ENCODE measurements around the gene FAM236C. TPM values are rescaled to one million over a fixed set of nuclear protein-coding genes. Genes with fewer than 3 reads are reported as not detected.
"Not testable (repeated sequence)": the region's sequence is repeated elsewhere in the genome, so short reads cannot be mapped to it uniquely, and the experiment has no call there.

Gene FAM236C
- total RNA-seq (not detected), polyA plus RNA-seq (not detected)
- long read RNA-seq, donor 1: 0 reads
- long read RNA-seq, donor 2: 0 reads

DNA sequence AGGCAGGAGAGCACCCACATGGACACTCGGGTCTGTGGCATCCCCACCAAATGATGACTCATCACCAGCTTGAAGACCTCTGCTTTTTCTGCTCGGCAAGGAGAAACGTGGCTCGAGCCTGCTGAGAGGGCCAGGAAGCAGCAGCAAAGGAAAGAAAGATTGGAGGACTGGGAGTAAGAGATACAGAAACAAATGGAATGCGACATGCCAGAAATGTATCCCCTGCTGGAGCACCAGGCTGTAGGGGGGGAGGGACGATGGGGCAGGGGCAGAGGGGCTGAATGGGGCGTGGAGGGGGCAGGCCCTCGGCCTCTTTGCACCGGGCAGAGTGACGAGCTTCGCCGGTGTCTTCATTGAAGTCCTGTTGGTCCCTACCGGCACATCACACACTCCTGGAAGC lies at the start of gene FAM236C:
Gene FAM236C, plus strand, starts transcription at position 301 of the 400 bp plus-strand sequence. CDS start 100 bp downstream, outside the sequence.
- H3K4me1 ChIP-seq; H3K4me3 ChIP-seq; H3K9me3 ChIP-seq; H3K36me3 ChIP-seq (ENCODE audit: insufficient read depth in 1 of 2, low read depth in 1 of 2); DNase-seq; H3K27ac ChIP-seq; H3K27me3 ChIP-seq (ENCODE audit: insufficient read depth in 3 of 3, low read length in 2 of 3); ATAC-seq; intact Hi-C loops (cut with DNase I): not testable (repeated sequence)
- WGBS, 3 donors: no CpG with 5 or more reads among the region's 13 CpGs

DNA sequence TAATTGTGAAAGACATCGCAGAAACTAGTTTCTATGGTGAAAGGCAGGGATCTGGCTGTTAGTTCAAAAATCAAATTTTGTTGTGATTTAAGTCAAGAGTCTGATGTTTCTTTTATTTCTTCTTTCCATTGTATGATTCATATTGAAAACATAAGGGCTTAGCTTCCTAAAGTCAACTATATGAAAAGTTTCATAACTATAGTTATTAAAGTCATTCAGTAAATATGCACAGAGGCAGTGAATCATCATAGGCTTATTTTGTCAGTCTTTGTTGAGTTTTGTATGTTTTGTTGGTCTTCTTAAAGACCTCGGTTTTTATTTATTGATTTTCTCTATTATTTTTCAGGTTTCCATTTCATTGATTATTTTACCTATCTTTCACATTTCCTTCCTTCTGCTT lies 29.5 kb upstream of the FAM236C start:
- H3K4me3 ChIP-seq; H3K4me1 ChIP-seq; H3K27me3 ChIP-seq (ENCODE audit: insufficient read depth in 3 of 3, low read length in 2 of 3); H3K36me3 ChIP-seq (ENCODE audit: insufficient read depth in 1 of 2, low read depth in 1 of 2); H3K9me3 ChIP-seq; ATAC-seq; H3K27ac ChIP-seq; DNase-seq; intact Hi-C loops (cut with DNase I): not testable (repeated sequence)
- no CpG with 5 or more reads among the region's 2 CpGs for WGBS, 3 donors

DNA sequence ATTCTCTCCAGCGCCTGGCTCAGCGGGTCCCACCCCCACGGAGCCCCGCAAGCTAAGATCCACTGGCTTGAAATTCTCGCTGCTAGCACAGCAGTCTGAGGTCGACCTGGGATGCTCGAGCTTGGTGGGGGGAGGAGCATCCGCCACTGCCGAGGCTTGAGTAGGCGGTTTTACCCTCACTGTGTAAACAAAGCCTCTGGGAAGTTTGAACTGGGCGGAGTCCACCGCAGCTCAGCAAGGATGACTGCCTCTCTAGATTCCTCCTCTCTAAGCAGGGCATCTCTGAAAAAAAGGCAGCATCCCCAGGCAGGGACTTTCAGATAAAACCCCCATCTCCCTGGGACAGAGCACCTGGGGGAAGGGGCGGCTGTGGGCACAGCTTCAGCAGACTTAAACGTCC lies 22.7 kb upstream of the FAM236C start:
- no CpG with 5 or more reads among the region's 14 CpGs for WGBS, 3 donors
- H3K27ac ChIP-seq; H3K36me3 ChIP-seq (ENCODE audit: insufficient read depth in 1 of 2, low read depth in 1 of 2); ATAC-seq; DNase-seq; H3K4me3 ChIP-seq; H3K27me3 ChIP-seq (ENCODE audit: insufficient read depth in 3 of 3, low read length in 2 of 3); H3K4me1 ChIP-seq; intact Hi-C loops (cut with DNase I); H3K9me3 ChIP-seq: not testable (repeated sequence)

DNA sequence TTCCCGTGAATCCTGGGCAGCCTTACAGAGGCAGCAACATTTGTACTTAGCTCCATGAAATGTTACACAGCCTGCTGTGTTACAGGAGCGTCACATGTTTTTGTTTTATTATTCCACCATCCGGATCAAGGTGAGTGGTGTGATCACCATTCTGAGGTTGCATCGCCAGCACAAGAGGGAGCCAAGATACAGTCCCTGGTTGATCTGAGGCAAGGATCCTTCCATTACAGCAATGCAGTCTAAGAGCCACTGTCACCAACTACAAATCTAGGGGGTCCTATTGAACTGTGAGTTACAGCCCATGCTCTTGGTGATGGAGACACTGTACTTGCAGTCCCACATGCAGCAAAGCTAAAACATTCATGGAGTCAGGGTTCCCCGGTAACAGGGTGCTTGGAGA lies 3.7 kb downstream of the FAM236C start:
- ATAC-seq; H3K4me3 ChIP-seq; H3K27ac ChIP-seq; intact Hi-C loops (cut with DNase I); H3K36me3 ChIP-seq (ENCODE audit: insufficient read depth in 1 of 2, low read depth in 1 of 2); H3K4me1 ChIP-seq; H3K9me3 ChIP-seq; DNase-seq; H3K27me3 ChIP-seq (ENCODE audit: insufficient read depth in 3 of 3, low read length in 2 of 3): not testable (repeated sequence)
- WGBS, 3 donors: 70 to 88% (median 86%) methylated on average over 1 to 3 of the region's 5 CpGs

DNA sequence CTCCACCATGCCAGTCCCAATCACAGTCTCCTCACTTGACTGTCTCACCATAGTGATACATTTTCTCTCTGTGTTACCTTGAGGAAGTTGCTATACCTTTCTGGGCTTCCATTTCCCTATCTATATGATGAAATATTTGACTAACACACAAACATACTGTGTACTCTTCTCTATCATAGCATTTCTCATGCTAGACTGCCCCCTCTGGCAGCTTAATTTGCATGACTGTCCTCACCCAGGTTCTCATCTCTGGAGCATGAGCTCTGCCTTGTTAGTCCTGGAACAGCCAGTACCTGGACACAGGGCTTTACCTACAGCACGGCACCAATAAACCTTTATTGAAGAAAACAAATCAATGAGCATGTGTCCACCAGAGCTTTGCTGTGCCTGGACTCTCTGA lies 19.9 kb downstream of the FAM236C start:
- no CpG with 5 or more reads among the region's 1 CpG for WGBS, 3 donors
- H3K9me3 ChIP-seq; H3K27ac ChIP-seq; ATAC-seq; intact Hi-C loops (cut with DNase I); H3K4me1 ChIP-seq; H3K27me3 ChIP-seq (ENCODE audit: insufficient read depth in 3 of 3, low read length in 2 of 3); H3K36me3 ChIP-seq (ENCODE audit: insufficient read depth in 1 of 2, low read depth in 1 of 2); H3K4me3 ChIP-seq; DNase-seq: not testable (repeated sequence)

DNA sequence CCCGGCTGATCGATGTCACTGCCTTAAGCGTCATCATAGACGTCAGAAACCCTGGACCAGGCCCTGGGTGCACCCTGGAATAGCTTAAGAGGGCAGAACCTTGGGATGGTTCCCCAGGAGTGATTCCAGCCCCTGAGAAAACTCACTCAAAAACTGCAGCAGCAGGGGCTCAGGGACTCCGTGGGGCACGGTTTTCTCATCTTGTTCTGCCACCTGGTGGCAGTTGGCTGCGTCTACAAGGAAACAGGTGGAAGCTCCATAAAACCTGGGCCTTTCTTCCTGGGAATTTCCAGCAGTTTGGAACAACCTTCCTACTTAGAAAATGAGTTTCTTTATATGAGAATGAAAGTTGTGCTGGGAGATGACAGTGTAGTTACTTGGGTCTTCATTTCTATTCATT lies 24.0 kb downstream of the FAM236C start:
- H3K9me3 ChIP-seq; H3K27ac ChIP-seq; intact Hi-C loops (cut with DNase I); H3K4me3 ChIP-seq; H3K4me1 ChIP-seq; DNase-seq; H3K36me3 ChIP-seq (ENCODE audit: insufficient read depth in 1 of 2, low read depth in 1 of 2); H3K27me3 ChIP-seq (ENCODE audit: insufficient read depth in 3 of 3, low read length in 2 of 3); ATAC-seq: not testable (repeated sequence)
- no CpG with 5 or more reads among the region's 7 CpGs for WGBS, 3 donors

DNA sequence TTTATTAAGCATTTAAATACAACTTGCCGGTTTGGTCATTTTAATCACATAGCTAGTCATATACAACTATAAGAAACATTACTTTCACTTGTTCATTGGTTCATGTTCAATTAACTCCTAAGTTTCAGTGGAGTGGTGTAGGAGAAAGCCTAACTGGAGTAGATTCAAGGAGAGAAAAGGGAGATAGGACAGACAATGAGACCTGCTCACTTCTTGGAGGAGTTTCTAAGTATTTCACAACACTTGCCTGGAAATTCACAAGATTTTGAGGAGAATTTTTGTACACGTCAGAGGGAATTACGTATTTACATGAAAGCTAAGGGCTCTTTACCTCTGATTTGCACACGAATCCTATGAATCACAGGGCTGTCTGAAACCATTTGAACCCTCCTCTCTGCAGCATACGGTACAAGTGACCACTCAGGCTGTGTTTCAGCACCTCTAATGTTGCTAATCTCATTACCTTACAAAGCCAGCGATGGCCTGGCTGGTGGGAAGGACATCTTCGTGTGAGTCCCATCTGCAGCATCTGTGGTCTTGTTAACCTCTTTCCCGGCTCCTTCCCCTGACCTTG lies 24.6 kb downstream of the FAM236C start:
- WGBS, 3 donors: no CpG with 5 or more reads among the region's 8 CpGs
- H3K4me3 ChIP-seq; intact Hi-C loops (cut with DNase I); H3K4me1 ChIP-seq; H3K27ac ChIP-seq; ATAC-seq; DNase-seq; H3K36me3 ChIP-seq (ENCODE audit: insufficient read depth in 1 of 2, low read depth in 1 of 2); H3K27me3 ChIP-seq (ENCODE audit: insufficient read depth in 3 of 3, low read length in 2 of 3); H3K9me3 ChIP-seq: not testable (repeated sequence)

DNA sequence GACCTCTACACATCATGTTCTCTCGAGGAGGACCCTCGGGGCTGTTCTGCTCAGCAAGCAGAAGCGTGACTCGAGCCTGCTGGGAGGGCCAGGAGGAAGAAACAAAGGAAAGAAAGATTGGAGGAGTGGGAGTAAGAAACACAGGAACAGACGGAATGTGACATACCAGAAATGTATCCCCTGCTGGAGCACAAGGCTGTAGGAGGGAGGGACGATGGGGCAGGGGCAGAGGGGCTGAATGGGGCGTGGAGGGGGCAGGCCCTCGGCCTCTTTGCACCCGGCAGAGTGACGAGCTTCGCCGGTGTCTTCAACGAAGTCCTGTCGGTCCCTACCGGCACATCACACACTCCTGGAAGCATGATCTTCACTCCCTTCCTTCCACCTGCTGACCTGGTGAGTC lies 25.5 kb downstream of the FAM236C start, which contains the start of gene FAM236A:
Gene FAM236A, plus strand, starts transcription at position 301 of the 400 bp plus-strand sequence. Its CDS starts 57 bp downstream, at position 358.
- intact Hi-C loops (cut with DNase I); H3K4me3 ChIP-seq; H3K27ac ChIP-seq; DNase-seq; ATAC-seq; H3K36me3 ChIP-seq (ENCODE audit: insufficient read depth in 1 of 2, low read depth in 1 of 2); H3K27me3 ChIP-seq (ENCODE audit: insufficient read depth in 3 of 3, low read length in 2 of 3); H3K9me3 ChIP-seq; H3K4me1 ChIP-seq: not testable (repeated sequence)
- no CpG with 5 or more reads among the region's 15 CpGs for WGBS, 3 donors

DNA sequence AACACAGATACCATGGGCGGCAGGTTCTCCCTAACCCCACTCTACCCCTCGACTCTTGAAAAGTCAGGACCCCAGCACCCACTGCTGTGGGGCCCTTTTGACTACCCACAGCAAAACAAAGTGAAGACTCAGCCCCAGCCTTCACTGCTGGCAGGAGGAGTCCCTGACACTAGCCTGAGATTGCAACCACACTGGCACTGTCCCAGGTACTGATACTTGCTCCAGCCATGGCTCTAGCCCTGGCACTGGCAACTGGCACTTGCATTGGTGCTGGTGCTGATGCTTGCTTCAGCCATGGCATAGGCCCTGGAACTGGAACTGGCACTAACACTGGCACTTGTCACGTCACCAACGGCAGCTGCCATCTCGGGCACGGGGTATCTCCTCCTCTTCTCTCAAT lies 29.9 kb downstream of the FAM236C start:
- WGBS, 3 donors: no CpG with 5 or more reads among the region's 6 CpGs
- peak in 2 of 4 donors; percentile 42 to 48 for ATAC-seq
- H3K27ac ChIP-seq; H3K9me3 ChIP-seq; H3K4me1 ChIP-seq; DNase-seq; H3K27me3 ChIP-seq (ENCODE audit: insufficient read depth in 3 of 3, low read length in 2 of 3); H3K4me3 ChIP-seq; intact Hi-C loops (cut with DNase I); H3K36me3 ChIP-seq (ENCODE audit: insufficient read depth in 1 of 2, low read depth in 1 of 2): not testable (repeated sequence)

DNA sequence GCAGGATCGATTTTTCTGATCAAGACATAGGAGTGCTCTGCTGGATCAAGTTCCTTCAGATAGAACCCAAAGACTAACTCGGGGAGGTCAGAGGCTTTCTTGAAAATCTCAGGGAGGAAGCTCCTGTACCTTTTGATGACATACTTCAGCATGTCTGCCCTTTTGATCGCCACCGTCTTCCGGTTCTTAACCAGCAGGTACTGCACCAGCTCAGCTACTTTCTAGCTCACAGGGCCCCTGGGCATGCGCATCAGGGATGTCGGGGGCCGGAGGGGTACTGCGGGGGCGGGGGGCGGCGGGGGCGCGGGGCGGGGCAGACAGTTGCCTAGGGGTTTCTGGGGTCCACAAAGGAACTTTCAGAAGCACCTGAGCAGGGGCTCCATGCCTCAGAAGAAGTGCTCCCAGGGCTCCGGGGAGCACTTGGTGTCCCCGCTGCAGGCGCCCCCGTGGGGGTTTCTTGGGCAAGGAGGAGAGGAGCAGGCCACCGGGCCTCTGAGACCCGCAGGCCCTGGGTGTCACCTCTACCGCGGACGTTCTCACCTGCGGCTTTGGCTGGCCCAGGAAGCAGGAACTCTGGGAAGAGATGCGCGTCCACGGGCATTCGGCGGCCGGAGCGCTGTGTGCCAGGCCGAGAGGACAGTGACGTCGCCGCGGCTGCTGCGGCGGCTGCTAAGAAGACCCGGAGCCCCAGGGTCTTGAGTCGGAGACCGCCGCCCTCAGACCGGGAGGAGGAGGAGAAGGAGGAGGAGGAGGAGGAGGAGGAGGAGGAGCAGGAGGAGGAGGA lies 30.8 kb downstream of the FAM236C start:
- H3K9me3 ChIP-seq; H3K27ac ChIP-seq; H3K4me3 ChIP-seq; H3K36me3 ChIP-seq (ENCODE audit: insufficient read depth in 1 of 2, low read depth in 1 of 2); intact Hi-C loops (cut with DNase I); DNase-seq; H3K27me3 ChIP-seq (ENCODE audit: insufficient read depth in 3 of 3, low read length in 2 of 3); H3K4me1 ChIP-seq: not testable (repeated sequence)
- no CpG with 5 or more reads among the region's 44 CpGs for WGBS, 3 donors
- ATAC-seq: peak in 1 of 4 donors; percentile 43

DNA sequence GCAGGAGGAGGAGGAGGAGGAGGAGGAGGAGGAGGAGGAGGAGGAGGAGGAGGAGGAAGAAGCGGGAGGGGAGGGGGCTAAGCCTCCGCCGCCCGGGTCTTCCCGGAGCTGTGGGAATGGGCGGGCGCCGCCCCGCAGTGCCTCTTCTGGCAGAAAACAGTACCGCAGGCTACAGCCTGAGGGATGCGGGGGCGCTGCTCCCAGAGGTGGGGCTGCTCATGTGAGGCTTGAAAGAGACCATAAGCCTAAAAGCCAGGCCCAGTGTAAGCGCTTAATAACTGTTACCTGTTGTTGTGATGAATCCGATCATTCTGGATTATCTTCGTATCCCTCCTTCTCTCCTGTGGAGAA lies 31.4 kb downstream of the FAM236C start, which contains the start of gene DMRTC1:
Gene DMRTC1, minus strand, starts transcription at position 19 of the 351 bp plus-strand sequence. CDS start 68,143 bp downstream, outside the sequence.
- DNase-seq; H3K9me3 ChIP-seq; H3K4me3 ChIP-seq; H3K27ac ChIP-seq; H3K36me3 ChIP-seq (ENCODE audit: insufficient read depth in 1 of 2, low read depth in 1 of 2); intact Hi-C loops (cut with DNase I); H3K4me1 ChIP-seq; H3K27me3 ChIP-seq (ENCODE audit: insufficient read depth in 3 of 3, low read length in 2 of 3): not testable (repeated sequence)
- peak in 3 of 4 donors; percentile 44 to 58 (median 54) for ATAC-seq
- WGBS, 3 donors: no CpG with 5 or more reads among the region's 15 CpGs

Data from psoas muscle (tissue), 8 donors.